Breast epithelium (tissue), 4 donors: ENCODE measurements around the gene ARHGAP26. TPM values are rescaled to one million over a fixed set of nuclear protein-coding genes. Genes with fewer than 3 reads are reported as not detected.
A peak's percentile ranks its signal among the peaks of the same experiment; 100 is the strongest.

ENCODE experiments used
- DNase-seq, 2 donors: peaks; one replicate each; pipeline ENCODE4 v3.0.0-alpha.2; 2019; ENCODE audit warnings: low spot score in 2 of 2
- H3K27ac ChIP-seq, 2 donors: fragments of 200-600 bp; sonication (generic) in 1 of 2; one replicate each; pipeline ENCODE4 v1.5.1; 2016 to 2019; ENCODE audit warnings: mild to moderate bottlenecking in 1 of 2
- H3K27me3 ChIP-seq, 2 donors: fragments of 200-600 bp; sonication (generic) in 1 of 2; one replicate each; pipeline versions ENCODE4 v1.5.1 to v1.6.0; 2017 to 2019; ENCODE audit warnings: control low read depth in 1 of 2, mild to moderate bottlenecking in 1 of 2
- H3K36me3 ChIP-seq: fragments of 200-600 bp; one replicate; pipeline ENCODE4 v1.5.1; 2019
- H3K4me1 ChIP-seq, 2 donors: fragments of 200-600 bp; sonication (generic); one replicate each; pipeline ENCODE4 v1.5.1; 2016 to 2019; ENCODE audit warnings: control low read depth in 1 of 2
- H3K4me3 ChIP-seq, 3 donors: fragments of 200-600 bp; sonication (generic); 1 replicate in 2 of 3; 2 replicates in 1 of 3; pipeline ENCODE4 v1.5.1; 2016 to 2019; ENCODE audit warnings: mild to moderate bottlenecking in 3 of 3, moderate library complexity in 2 of 3
- H3K9me3 ChIP-seq, 2 donors: fragments of 200-600 bp; sonication (generic) in 1 of 2; one replicate each; pipeline ENCODE4 v1.5.1; 2016 to 2019; ENCODE audit warnings: control low read depth in 1 of 2
- POLR2A ChIP-seq: fragments of 450-650 bp; IDR thresholded peaks from one replicate; pipeline ENCODE4 v1.6.1; 2016; ENCODE audit warnings: antibody characterized with exemption, mild to moderate bottlenecking, moderate library complexity
- POLR2AphosphoS5 ChIP-seq, 3 donors: sonication (generic); formaldehyde crosslinking; IDR thresholded peaks; one replicate each; pipeline ENCODE4 v1.6.1; 2017; ENCODE audit warnings: antibody characterized with exemption in 3 of 3
- intact Hi-C: fragments of 100-400 bp; cut with DNase I; formaldehyde crosslinking; loops from one replicate; pipeline ENCODE4 v1.15.1; 2023; ENCODE audit warnings: low total_unique reads
- total RNA-seq, 3 donors: library from RNA; depleted of rRNA; stranded (reverse); fragments of >200 nt; gene quantifications; one replicate each; pipeline ENCODE4 v1.1.0, GENCODE V29; 2016
- TF ChIP-seq, protein P1 (sequence below), 3 donors: fragments of 450-650 bp; IDR thresholded peaks; one replicate each; pipeline ENCODE4 v1.5.1; 2016 to 2017; ENCODE audit warnings: antibody characterized with exemption in 3 of 3, mild to moderate bottlenecking in 3 of 3, moderate library complexity in 3 of 3

ARHGAP26 gene
- total RNA-seq, 3 donors from 2014 or later = 33.1 to 89.0 (median 56.4) TPM

- Histone ChIP-seq H3K4me3 (peak overlapping the region in 1 of 3 donors; percentile 0), H3K27me3 (no peaks in the 10 kb centered on the region), H3K9me3 (no peaks in the 10 kb centered on the region), H3K36me3 (no peaks in the 10 kb centered on the region), H3K27ac (peak overlapping the region; percentile 86 to 88), H3K4me1 (peaks cover 0 to 20% of the 10 kb centered on the region in 2 donors)
- TF ChIP-seq POLR2A (no peak), POLR2AphosphoS5 (IDR thresholded peaks at IDR 0.05) (peak in 2 of 3 donors; percentile 56 to 78)
- DNase-seq = peak; percentile 73 to 89
- intact Hi-C loops = loop anchor here (1.0 kb wide), 1 partner anchor 15 kb away; no protein-coding TSS in a partner anchor
Observed at GRCh38 chr5:142753116-142753631, 17.0 kb upstream of the ARHGAP26 start.

- Histone ChIP-seq H3K36me3 (no peaks in the 10 kb centered on the region), H3K4me3 (no peak overlapping the region), H3K27me3 (no peaks in the 10 kb centered on the region), H3K9me3 (no peaks in the 10 kb centered on the region), H3K4me1 (peaks cover 0 to 20% of the 10 kb centered on the region in 2 donors), H3K27ac (peak overlapping the region; percentile 86 to 88)
- intact Hi-C loops = no loop called here
- DNase-seq = no peak
- TF ChIP-seq POLR2A (no peak), POLR2AphosphoS5 (IDR thresholded peaks at IDR 0.05) (no peak)
- TF ChIP-seq, protein P1, sequence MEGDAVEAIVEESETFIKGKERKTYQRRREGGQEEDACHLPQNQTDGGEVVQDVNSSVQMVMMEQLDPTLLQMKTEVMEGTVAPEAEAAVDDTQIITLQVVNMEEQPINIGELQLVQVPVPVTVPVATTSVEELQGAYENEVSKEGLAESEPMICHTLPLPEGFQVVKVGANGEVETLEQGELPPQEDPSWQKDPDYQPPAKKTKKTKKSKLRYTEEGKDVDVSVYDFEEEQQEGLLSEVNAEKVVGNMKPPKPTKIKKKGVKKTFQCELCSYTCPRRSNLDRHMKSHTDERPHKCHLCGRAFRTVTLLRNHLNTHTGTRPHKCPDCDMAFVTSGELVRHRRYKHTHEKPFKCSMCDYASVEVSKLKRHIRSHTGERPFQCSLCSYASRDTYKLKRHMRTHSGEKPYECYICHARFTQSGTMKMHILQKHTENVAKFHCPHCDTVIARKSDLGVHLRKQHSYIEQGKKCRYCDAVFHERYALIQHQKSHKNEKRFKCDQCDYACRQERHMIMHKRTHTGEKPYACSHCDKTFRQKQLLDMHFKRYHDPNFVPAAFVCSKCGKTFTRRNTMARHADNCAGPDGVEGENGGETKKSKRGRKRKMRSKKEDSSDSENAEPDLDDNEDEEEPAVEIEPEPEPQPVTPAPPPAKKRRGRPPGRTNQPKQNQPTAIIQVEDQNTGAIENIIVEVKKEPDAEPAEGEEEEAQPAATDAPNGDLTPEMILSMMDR (IDR thresholded peaks at IDR 0.05) = no peak
Observed at GRCh38 chr5:142754031-142754430, 16.1 kb upstream of the ARHGAP26 start.

GRCh38 chr5:142756576-142756975 lies 13.6 kb upstream of the ARHGAP26 start:
- no peaks in the 10 kb centered on the region for H3K27me3 ChIP-seq
- intact Hi-C loops = no loop called here
- no peaks in the 10 kb centered on the region for H3K9me3 ChIP-seq
- no peaks in the 10 kb centered on the region for H3K36me3 ChIP-seq
- DNase-seq = no peak
- peaks cover 0 to 20% of the 10 kb centered on the region in 2 donors for H3K4me1 ChIP-seq
- no peak overlapping the region for H3K4me3 ChIP-seq
- H3K27ac ChIP-seq = no peak overlapping the region
- TF ChIP-seq, protein P1 (IDR thresholded peaks at IDR 0.05) = no peak
- TF ChIP-seq POLR2A (no peak), POLR2AphosphoS5 (IDR thresholded peaks at IDR 0.05) (no peak)

DNA sequence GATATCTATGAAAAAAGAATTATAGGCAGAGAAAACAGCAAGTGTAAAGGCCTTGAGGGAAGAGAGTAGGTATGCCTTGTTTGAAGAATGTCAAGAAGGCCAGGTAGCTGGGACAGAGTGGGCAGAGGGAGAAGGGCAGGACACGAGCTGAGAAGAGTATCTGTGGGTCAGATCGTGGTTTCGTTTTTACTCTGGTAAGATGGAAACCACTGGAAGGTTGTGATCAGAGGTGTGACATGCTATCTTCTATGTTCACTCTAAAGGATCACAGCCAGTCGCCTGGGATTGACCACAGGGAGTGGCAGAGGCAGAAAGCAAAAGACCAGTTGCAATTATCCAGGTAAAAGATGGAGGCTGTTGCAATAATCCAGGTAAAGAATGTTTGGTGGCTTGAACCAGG lies 12.6 kb upstream of the ARHGAP26 start:
- H3K27me3 ChIP-seq = no peaks in the 10 kb centered on the region
- no peak overlapping the region for H3K4me3 ChIP-seq
- no peaks in the 10 kb centered on the region for H3K36me3 ChIP-seq
- H3K9me3 ChIP-seq = no peaks in the 10 kb centered on the region
- intact Hi-C loops = no loop called here
- H3K27ac ChIP-seq = no peak overlapping the region
- DNase-seq = no peak
- peaks cover 0 to 15% of the 10 kb centered on the region in 2 donors for H3K4me1 ChIP-seq
- TF ChIP-seq POLR2AphosphoS5 (IDR thresholded peaks at IDR 0.05) (no peak), POLR2A (no peak)
- TF ChIP-seq, protein P1 (IDR thresholded peaks at IDR 0.05) = no peak

DNA sequence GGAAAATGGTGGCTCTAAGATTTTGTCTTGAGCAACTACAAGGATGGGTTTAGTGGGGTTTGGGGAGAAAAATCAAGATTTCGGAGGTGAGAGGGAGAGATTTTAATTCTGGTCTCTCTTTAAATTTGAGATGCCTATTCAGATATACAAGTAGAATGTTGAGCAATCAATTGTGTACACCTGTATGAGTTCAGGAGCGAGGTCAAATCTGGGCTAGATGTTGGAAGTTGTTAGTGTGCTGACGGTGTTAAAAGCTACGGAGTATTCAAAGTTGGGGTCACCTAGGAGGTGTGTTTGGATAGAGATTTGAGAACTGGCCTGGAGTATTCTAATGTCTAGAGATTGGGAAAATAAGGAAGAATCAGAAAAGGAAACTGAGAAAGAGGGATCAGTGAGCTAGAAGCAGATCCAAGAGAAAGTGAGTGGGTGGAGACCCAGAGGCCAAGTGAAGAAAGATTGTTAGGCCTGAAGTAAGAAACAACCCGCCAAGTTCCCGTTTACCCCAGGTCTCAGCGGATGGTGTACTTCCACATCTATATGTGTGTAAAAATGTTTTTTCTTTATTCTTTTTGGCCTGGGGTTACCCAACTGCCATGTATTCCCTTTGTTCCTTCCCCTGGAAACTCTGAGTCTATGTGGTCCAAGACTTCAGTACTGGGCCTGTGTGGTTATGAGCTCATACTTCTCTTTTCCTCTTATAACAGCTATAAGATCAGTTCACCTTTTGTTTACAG lies 11.9 kb upstream of the ARHGAP26 start:
- H3K27me3 ChIP-seq = no peaks in the 10 kb centered on the region
- H3K9me3 ChIP-seq = no peaks in the 10 kb centered on the region
- no peaks in the 10 kb centered on the region for H3K36me3 ChIP-seq
- H3K27ac ChIP-seq = no peak overlapping the region
- DNase-seq = no peak
- intact Hi-C loops = no loop called here
- TF ChIP-seq POLR2AphosphoS5 (IDR thresholded peaks at IDR 0.05) (no peak), POLR2A (no peak)
- TF ChIP-seq, protein P1 (IDR thresholded peaks at IDR 0.05) = no peak
- H3K4me1 ChIP-seq = peaks cover 0 to 8% of the 10 kb centered on the region in 2 donors
- H3K4me3 ChIP-seq = no peak overlapping the region
